ENCODE data around the gene ABCB10.

DNA sequence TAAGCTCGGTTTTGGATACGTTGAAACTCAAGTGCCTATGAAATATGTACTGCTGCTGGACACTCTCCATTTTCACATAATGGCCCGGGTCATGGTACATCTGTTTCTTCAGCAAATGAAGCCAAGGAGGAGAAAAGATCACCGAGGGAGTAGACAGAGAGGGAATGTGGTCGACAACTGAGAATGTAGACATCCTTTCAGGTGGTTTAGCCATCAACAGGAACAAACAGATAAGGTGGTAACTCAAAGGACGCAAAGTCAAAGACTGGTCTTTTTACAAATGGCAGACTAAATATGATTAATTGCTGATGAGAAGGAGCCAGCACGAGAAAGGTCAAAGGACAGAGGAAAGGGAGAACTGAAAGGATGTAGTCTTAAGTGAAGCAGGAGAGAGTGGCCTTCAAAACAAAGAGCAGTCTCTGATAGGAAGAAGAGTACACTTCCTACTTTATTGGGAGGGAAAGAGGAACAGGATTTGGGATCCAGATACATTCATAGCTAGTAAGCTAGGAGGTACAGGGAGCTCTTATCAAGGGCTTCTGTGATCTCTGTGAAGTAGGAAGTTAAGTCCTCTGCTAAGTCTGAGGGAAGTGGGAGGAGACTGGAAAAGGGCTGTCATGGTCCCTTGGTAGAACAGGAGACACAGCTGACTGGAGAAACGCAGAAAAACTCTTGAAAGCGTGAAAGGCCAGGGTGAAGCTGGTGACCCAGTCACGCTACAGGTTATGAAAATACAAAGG is 78.7 kb downstream of the ABCB10 start:
- TF ChIP-seq CEBPB (IDR thresholded peaks at IDR 0.05) (no peak), SMC3 (IDR thresholded peaks at IDR 0.05) (no peak), MYC (IDR thresholded peaks at IDR 0.05; ENCODE audit: borderline replicate concordance, low read length) (no peak), POLR2A (IDR thresholded peaks at IDR 0.05; ENCODE audit: low read length) (no peak), RAD21 (conservative IDR thresholded peaks at IDR 0.05 in 1 of 2, IDR thresholded peaks at IDR 0.05 in 1 of 2) (no peak)
- TF ChIP-seq, protein P1, sequence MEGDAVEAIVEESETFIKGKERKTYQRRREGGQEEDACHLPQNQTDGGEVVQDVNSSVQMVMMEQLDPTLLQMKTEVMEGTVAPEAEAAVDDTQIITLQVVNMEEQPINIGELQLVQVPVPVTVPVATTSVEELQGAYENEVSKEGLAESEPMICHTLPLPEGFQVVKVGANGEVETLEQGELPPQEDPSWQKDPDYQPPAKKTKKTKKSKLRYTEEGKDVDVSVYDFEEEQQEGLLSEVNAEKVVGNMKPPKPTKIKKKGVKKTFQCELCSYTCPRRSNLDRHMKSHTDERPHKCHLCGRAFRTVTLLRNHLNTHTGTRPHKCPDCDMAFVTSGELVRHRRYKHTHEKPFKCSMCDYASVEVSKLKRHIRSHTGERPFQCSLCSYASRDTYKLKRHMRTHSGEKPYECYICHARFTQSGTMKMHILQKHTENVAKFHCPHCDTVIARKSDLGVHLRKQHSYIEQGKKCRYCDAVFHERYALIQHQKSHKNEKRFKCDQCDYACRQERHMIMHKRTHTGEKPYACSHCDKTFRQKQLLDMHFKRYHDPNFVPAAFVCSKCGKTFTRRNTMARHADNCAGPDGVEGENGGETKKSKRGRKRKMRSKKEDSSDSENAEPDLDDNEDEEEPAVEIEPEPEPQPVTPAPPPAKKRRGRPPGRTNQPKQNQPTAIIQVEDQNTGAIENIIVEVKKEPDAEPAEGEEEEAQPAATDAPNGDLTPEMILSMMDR (IDR thresholded peaks at IDR 0.05): no peak
- TF ChIP-seq, protein P2, sequence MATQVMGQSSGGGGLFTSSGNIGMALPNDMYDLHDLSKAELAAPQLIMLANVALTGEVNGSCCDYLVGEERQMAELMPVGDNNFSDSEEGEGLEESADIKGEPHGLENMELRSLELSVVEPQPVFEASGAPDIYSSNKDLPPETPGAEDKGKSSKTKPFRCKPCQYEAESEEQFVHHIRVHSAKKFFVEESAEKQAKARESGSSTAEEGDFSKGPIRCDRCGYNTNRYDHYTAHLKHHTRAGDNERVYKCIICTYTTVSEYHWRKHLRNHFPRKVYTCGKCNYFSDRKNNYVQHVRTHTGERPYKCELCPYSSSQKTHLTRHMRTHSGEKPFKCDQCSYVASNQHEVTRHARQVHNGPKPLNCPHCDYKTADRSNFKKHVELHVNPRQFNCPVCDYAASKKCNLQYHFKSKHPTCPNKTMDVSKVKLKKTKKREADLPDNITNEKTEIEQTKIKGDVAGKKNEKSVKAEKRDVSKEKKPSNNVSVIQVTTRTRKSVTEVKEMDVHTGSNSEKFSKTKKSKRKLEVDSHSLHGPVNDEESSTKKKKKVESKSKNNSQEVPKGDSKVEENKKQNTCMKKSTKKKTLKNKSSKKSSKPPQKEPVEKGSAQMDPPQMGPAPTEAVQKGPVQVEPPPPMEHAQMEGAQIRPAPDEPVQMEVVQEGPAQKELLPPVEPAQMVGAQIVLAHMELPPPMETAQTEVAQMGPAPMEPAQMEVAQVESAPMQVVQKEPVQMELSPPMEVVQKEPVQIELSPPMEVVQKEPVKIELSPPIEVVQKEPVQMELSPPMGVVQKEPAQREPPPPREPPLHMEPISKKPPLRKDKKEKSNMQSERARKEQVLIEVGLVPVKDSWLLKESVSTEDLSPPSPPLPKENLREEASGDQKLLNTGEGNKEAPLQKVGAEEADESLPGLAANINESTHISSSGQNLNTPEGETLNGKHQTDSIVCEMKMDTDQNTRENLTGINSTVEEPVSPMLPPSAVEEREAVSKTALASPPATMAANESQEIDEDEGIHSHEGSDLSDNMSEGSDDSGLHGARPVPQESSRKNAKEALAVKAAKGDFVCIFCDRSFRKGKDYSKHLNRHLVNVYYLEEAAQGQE (IDR thresholded peaks at IDR 0.05): no peak

Measured in A549 (cell line).